Measurements from ENCODE around the gene MFAP1.
A peak's percentile ranks its signal among the peaks of the same experiment; 100 is the strongest.

MFAP1 gene

DNA sequence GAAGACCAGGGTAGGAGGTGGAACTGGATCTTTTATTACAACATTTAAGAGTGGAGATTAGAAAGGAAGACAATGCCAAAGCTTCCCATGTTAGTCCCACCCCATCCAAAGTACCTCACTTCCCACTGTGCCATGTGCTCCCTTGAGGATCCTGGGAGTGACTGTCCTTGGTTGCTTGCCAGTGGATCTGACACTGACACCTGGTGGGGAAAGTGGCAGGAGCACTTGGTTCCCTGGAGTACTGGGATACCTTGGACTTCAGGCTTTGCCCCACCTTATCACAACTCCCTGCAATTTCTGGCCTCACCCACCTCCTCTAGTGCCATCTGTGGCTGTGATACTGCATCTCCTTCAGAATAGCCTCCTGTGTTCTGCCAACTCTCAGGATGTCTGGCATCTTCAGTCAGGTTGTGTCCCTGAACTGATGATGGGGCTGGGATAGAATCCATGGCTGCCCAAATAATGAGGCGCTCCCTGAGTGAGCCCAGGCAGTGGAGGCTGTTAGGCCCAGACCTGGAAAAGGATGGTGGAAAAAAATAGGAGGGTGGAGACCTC, 49.0 kb downstream of the MFAP1 start:
- peak; percentile 43 for FAIRE-seq
- no peak for TF ChIP-seq POLR2A (IDR thresholded peaks at IDR 0.05; ENCODE audit: low read depth, low read length)
- no peak for DNase-seq (ENCODE audit: insufficient read length, low spot score)

DNA sequence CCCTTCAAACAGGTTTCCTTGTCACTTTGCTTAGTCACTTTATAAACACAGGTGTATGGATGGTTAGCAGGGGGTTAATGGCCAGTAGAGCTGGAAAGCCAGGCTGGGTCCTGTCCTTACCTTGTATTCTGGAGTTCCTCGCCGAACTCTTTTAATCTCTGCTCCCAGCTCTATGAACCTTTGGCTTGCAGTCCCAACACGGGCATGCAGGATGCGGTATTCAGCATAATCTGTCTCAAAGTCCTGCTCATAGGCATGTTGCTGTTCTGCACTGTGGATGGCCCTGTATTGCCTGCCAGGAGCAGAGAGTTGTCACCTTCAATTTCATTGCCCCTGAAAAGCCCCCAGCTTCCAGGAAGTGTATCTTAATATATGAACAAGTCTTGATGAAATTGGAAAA, 50.4 kb downstream of the MFAP1 start:
- no peak for TF ChIP-seq POLR2A (IDR thresholded peaks at IDR 0.05; ENCODE audit: low read depth, low read length)
- no peak for FAIRE-seq
- no peak for DNase-seq (ENCODE audit: insufficient read length, low spot score)

DNA sequence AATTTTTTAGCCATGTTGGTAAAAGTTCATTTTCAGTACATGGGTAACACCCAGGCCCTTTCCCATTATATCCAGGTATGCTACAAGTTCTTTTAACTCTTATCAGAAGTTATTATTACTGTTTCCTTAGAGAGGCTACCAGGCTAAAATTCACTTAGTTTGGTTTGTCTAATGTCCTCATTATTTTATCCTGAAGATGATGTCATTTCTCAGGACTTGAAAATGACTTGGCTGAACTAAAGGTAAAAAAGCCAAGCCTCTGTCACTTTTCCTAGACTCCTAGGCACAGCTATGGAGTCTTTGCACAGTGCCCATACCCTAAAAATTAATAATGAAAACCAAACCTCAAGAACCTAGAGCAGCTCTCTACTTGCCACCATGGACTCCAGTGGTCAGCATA, 51.9 kb downstream of the MFAP1 start:
- TF ChIP-seq POLR2A (IDR thresholded peaks at IDR 0.05; ENCODE audit: low read depth, low read length) = no peak
- FAIRE-seq (no peak), DNase-seq (ENCODE audit: insufficient read length, low spot score) (no peak)

DNA sequence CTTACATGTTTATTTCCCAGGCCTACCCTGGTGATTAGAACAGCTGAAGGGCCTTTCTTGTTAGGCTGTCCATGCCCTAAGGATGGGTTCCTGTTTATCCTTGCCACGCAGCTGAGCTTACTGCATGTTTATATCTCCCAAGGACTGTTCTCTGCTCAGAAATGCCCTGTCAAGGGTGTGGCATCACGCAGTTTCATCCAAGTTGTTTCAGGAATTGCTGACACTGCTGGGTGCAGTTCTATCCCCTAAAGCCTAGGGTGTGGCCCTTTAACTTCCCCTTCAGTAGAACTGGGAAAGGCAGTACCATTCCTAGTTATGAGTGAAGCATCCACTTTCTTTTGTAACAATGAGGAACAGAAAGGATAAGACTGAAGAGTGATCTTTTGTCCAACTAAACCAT, 52.7 kb downstream of the MFAP1 start:
- FAIRE-seq = no peak
- no peak for DNase-seq (ENCODE audit: insufficient read length, low spot score)

DNA sequence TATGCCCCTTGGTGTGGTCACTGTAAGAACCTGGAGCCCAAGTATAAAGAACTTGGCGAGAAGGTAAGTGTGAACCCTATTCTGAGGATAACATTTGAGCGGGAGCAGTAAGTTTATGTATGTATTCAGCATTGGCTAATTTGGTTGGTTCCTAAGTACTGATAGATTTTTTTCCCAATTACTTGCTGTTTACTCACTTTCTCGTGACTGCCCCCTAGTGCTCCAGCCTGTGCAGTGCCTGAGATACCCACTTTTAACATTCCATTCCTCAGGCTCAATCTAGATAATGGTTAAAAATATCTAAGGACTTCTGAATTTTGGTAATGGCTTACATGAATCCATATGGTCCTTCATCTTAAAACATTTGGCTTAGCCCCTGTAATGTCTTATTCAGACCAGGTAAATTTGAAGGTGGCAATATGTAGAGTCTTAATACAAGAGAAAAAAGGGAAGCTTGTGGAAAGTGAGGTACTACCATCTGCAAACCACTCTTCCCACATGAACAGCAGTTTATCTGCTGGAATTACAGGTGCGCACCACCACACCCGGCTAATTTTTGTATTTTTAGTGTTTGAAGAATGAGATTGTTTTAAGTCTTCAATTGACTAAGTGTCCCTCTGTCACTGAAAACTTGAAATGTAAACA, 54.8 kb downstream of the MFAP1 start:
- peak; percentile 81 for FAIRE-seq
- DNase-seq (ENCODE audit: insufficient read length, low spot score) = no peak
- TF ChIP-seq POLR2A (IDR thresholded peaks at IDR 0.05; ENCODE audit: low read depth, low read length) = no peak

More for the DNA sequence above, 52.7 kb downstream of the MFAP1 start:
- TF ChIP-seq POLR2A (IDR thresholded peaks at IDR 0.05; ENCODE audit: low read depth, low read length) = no peak

DNA sequence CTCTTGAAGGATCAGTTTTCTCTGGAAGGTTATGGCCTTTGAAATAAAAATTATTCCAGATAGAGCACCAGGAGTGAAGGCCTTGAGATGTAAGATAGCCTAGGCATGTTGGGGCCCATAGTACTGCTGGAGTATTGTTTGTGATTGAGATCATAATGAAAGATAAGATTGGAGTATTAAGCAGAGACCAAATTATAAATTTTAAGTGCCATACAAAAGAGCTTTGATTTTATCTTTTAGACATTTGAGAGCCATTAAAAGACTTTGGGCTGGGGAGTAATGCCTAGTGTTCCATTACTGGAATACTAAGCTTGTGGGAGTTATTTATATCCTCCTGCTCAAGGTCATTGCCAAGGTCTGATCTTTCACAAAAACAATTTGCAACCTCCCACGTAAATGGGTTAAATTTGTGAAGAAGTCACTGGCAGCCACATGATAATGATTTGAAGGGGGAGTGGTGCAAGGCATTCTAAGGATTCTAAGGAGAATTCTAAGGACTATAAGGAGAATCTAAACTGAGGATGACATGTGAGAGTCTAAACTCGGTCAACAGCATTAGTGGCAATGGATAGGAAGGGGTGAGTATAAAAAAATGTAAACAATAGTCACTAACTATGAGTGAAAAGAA, 60.6 kb downstream of the MFAP1 start:
- TF ChIP-seq POLR2A (IDR thresholded peaks at IDR 0.05; ENCODE audit: low read depth, low read length) = no peak
- FAIRE-seq = no peak
- DNase-seq (ENCODE audit: insufficient read length, low spot score) = no peak

DNA sequence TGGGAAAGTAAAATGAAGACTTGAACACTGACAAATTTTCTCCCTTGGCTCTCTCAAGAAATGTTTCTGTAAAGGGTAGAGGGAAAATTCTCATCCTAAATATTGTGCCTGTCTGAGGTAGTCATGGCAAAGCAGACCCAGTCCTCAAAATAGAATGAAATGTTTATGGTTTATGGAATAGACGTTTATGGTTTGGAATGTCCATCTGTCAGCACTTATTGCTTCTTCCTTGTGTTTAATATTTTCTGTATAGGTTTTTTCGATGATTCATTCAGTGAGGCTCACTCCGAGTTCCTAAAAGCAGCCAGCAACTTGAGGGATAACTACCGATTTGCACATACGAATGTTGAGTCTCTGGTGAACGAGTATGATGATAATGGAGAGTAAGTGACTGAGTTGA, 61.7 kb downstream of the MFAP1 start:
- FAIRE-seq (peak; percentile 72), DNase-seq (ENCODE audit: insufficient read length, low spot score) (no peak)
- TF ChIP-seq POLR2A (IDR thresholded peaks at IDR 0.05; ENCODE audit: low read depth, low read length) = no peak

Data from H54 (cell line).